Endothelial cell of umbilical vein (primary cell): ENCODE results near the gene SLCO3A1. TPM values are rescaled to one million over a fixed set of nuclear protein-coding genes. Genes with fewer than 3 reads are reported as not detected.

Source experiments
- BruUV-seq: library from RNA; stranded (reverse); fragments of 400-500 nt; replicated peaks from 2 replicates; lab custom pipeline; 2021; lab: Mats Ljungman, UMichigan
- CTCF ChIA-PET: fragments of 300-600, 350-600 bp; sonication (Branson Sonifier 250); formaldehyde crosslinking; loops from one replicate; lab custom pipeline; 2021; ENCODE audit warnings: antibody characterized with exemption, inconsistent platforms; lab: Charles Lee
- POLR2A ChIA-PET: fragments of 300-600, 350-600 bp; sonication (Branson Sonifier 250); formaldehyde crosslinking; loops from one replicate; lab custom pipeline; 2021; ENCODE audit warnings: antibody characterized with exemption, inconsistent platforms; lab: Charles Lee
- DNase-seq: peaks from one replicate; pipeline ENCODE4 v3.0.0-alpha.2; 2011; ENCODE audit warnings: low read depth, low spot score
- FAIRE-seq: peaks from 2 replicates; lab custom pipeline; 2011; peaks lifted over from hg19 to GRCh38; lab: Jason Lieb, UNC
- H2AFZ ChIP-seq: 2 replicates; pipeline ENCODE4 v1.6.0; 2012; ENCODE audit warnings: low read depth, low read length, control low read depth, inconsistent platforms
- H3K27ac ChIP-seq: 2 replicates; pipeline ENCODE4 v1.5.1; 2011; ENCODE audit warnings: low read depth, mild to moderate bottlenecking, control low read depth, low read length, moderate library complexity; ENCODE audit not compliant: insufficient read depth
- H3K27me3 ChIP-seq, 2 experiments: 2 replicates each; pipeline versions ENCODE4 v1.6.0 to v1.6.1; 2011; ENCODE audit warnings: low read length in 2 of 2, mixed read lengths in 1 of 2; ENCODE audit not compliant: control insufficient read depth in 2 of 2, insufficient read depth in 2 of 2
- H3K36me3 ChIP-seq, 2 experiments: 2 replicates in 1 of 2; 3 replicates in 1 of 2; pipeline ENCODE4 v1.5.1; 2011; ENCODE audit warnings: low read length in 2 of 2, mild to moderate bottlenecking in 1 of 2, moderate library complexity in 1 of 2; ENCODE audit not compliant: control insufficient read depth in 2 of 2, insufficient read depth in 2 of 2; ENCODE audit errors: extremely low read depth in 1 of 2
- H3K4me1 ChIP-seq: 3 replicates; pipeline ENCODE4 v1.5.1; 2011; ENCODE audit warnings: mild to moderate bottlenecking, low read length; ENCODE audit not compliant: control insufficient read depth, insufficient read depth; ENCODE audit errors: extremely low read depth
- H3K4me2 ChIP-seq: 2 replicates; pipeline ENCODE4 v1.6.1; 2011; ENCODE audit warnings: low read length, control low read depth, mixed read lengths; ENCODE audit not compliant: insufficient read depth
- H3K4me3 ChIP-seq, 3 experiments: fragments of 200-600 bp in 1 of 3; sonication (generic), shearing (Covaris generic) in 1 of 3; replicated peaks in 1 of 3; 2 replicates each; pipeline ENCODE4 v1.5.1; 2011 to 2016; ENCODE audit warnings: control low read depth in 3 of 3, low read length in 3 of 3, mild to moderate bottlenecking in 2 of 3, inconsistent platforms in 1 of 3, low read depth in 1 of 3, moderate library complexity in 1 of 3; ENCODE audit not compliant: insufficient read depth in 1 of 3
- H3K79me2 ChIP-seq: 2 replicates; pipeline ENCODE4 v1.6.0; 2012; ENCODE audit warnings: low read length, inconsistent platforms; ENCODE audit not compliant: control insufficient read depth, insufficient read depth
- H3K9ac ChIP-seq: replicated peaks from 2 replicates; pipeline ENCODE3; 2011; ENCODE audit warnings: low read length, control low read depth; ENCODE audit not compliant: insufficient read depth; ENCODE audit errors: extremely low read depth
- H3K9me1 ChIP-seq: replicated peaks from 3 replicates; pipeline ENCODE4 v1.6.0; 2011; ENCODE audit warnings: mild to moderate bottlenecking, low read length; ENCODE audit not compliant: control insufficient read depth, insufficient read depth; ENCODE audit errors: extremely low read depth
- H3K9me3 ChIP-seq: replicated peaks from 2 replicates; pipeline ENCODE4 v1.5.1; 2012; ENCODE audit warnings: low read length, inconsistent platforms; ENCODE audit not compliant: control insufficient read depth, insufficient read depth
- H4K20me1 ChIP-seq: replicated peaks from 2 replicates; pipeline ENCODE3; 2011; ENCODE audit warnings: mild to moderate bottlenecking, low read length; ENCODE audit not compliant: control insufficient read depth, insufficient read depth; ENCODE audit errors: extremely low read depth
- CTCF ChIP-seq, 2 donors: IDR thresholded peaks; 1 replicate in 1 of 2; 2 replicates in 1 of 2; pipeline ENCODE4 v1.5.1; 2011; ENCODE audit warnings: low read length in 2 of 2, mild to moderate bottlenecking in 2 of 2, moderate library complexity in 2 of 2, control low read depth in 1 of 2, inconsistent platforms in 1 of 2, low read depth in 1 of 2; ENCODE audit not compliant: insufficient read depth in 1 of 2; ENCODE audit errors: extremely low read depth in 1 of 2
- EZH2 ChIP-seq: IDR thresholded peaks from 2 replicates; pipeline ENCODE4 v1.6.1; 2012; ENCODE audit warnings: borderline replicate concordance, low read depth, mild to moderate bottlenecking, moderate library complexity, low read length, inconsistent platforms; ENCODE audit not compliant: severe bottlenecking
- FOS ChIP-seq: IDR thresholded peaks from 2 replicates; pipeline ENCODE4 v1.6.1; 2011; ENCODE audit warnings: mild to moderate bottlenecking, low read length, moderate library complexity, borderline replicate concordance; ENCODE audit not compliant: insufficient read depth
- GATA2 ChIP-seq: IDR thresholded peaks from 2 replicates; pipeline ENCODE4 v1.7.0; 2011; ENCODE audit warnings: low read depth, mild to moderate bottlenecking, moderate library complexity, mixed read lengths, low read length; ENCODE audit not compliant: insufficient read length, insufficient read depth
- JUN ChIP-seq: IDR thresholded peaks from 2 replicates; pipeline ENCODE4 v1.6.1; 2011; ENCODE audit warnings: borderline replicate concordance, low read depth; ENCODE audit not compliant: insufficient read length, insufficient read depth
- MAX ChIP-seq: IDR thresholded peaks from 2 replicates; pipeline ENCODE4 v1.6.1; 2011; ENCODE audit not compliant: insufficient read depth, insufficient read length
- MYC ChIP-seq: IDR thresholded peaks from one replicate; pipeline ENCODE4 v1.6.1; 2011; ENCODE audit warnings: mild to moderate bottlenecking, low read depth, low read length
- POLR2A ChIP-seq: IDR thresholded peaks from 2 replicates; pipeline ENCODE4 v1.6.1; 2012; ENCODE audit warnings: low read depth, mild to moderate bottlenecking, control low read depth, low read length
- POLR2AphosphoS5 ChIP-seq: IDR thresholded peaks from 2 replicates; pipeline ENCODE4 v1.6.1; 2012; ENCODE audit warnings: low read depth, mild to moderate bottlenecking, control low read depth, low read length, moderate library complexity; ENCODE audit not compliant: insufficient read depth
- dilution Hi-C: fragments of 300-500 bp; cut with MboI; formaldehyde crosslinking; loops from one replicate; pipeline ENCODE4 v1.15.0; 2019; ENCODE audit warnings: low sequenced_read_pairs; ENCODE audit not compliant: extremely low pct_ligation_motif_present
- intact Hi-C: fragments of 100-400 bp; cut with micrococcal nuclease; formaldehyde crosslinking; loops from one replicate; pipeline ENCODE4 v1.10.0; 2022
- polyA plus RNA-seq, 4 experiments: library from polyadenylated mRNA; depleted of rRNA in 3 of 4; stranded (reverse) in 3 of 4; unstranded in 1 of 4; fragments of >200 nt; gene quantifications; 2 replicates each; pipeline versions ENCODE4 v1.2.1 to v1.2.3, GENCODE V29; 2011 to 2012; ENCODE audit warnings: missing spikeins in 1 of 4
- total RNA-seq: library from RNA; stranded (reverse); gene quantifications from 2 replicates; pipeline ENCODE4 v1.2.3, GENCODE V29; 2021

SLCO3A1 gene
- total and polyA plus RNA-seq, 2 donors (not counting 3 experiments of a cell fraction or from before 2014, with no cell fraction given) = 0.88 to 0.92 TPM

- no peak overlapping the region for H3K27ac ChIP-seq
- POLR2A ChIA-PET = no interaction called here
- FAIRE-seq (no peak), DNase-seq (no peak)
- H3K9me1 ChIP-seq = no peaks in the 10 kb centered on the region
- H3K4me2 ChIP-seq = no peak overlapping the region
- no peaks in the 10 kb centered on the region for H3K79me2 ChIP-seq
- no peaks in the 10 kb centered on the region for H4K20me1 ChIP-seq
- H3K9me3 ChIP-seq = no peaks in the 10 kb centered on the region
- no peak overlapping the region for H2AFZ ChIP-seq
- no peaks in the 10 kb centered on the region for H3K4me1 ChIP-seq
- CTCF ChIA-PET = no interaction called here
- no peak overlapping the region for H3K9ac ChIP-seq
- no peak overlapping the region for H3K4me3 ChIP-seq
- no peaks in the 10 kb centered on the region for H3K27me3 ChIP-seq
- H3K36me3 ChIP-seq = no peaks in the 10 kb centered on the region
- intact Hi-C loops = no loop called here
- dilution Hi-C loops = no loop called here
- TF ChIP-seq GATA2 (no peak), CTCF (IDR thresholded peaks at IDR 0.05; ENCODE audit: extremely low read depth in 1 of 2, insufficient read depth in 1 of 2, low read depth in 1 of 2, low read length in 2 of 2) (no peak), MAX (no peak), MYC (no peak), POLR2A (no peak), EZH2 (no peak), POLR2AphosphoS5 (no peak), FOS (no peak), JUN (no peak)
- no TSS peak for BruUV-seq
Measured at GRCh38 chr15:91892436-91892835, 38.9 kb downstream of the SLCO3A1 start.
